SU-DHL-6 (cell line): ENCODE measurements around the gene OSBPL6.

ENCODE experiments used
- H2AFZ ChIP-seq: fragments of 200-600 bp; sonication (generic); 2 replicates; pipeline ENCODE4 v1.6.1; 2014; ENCODE audit warnings: low read depth, mild to moderate bottlenecking, moderate library complexity, mixed read lengths, antibody characterized with exemption, low read length; ENCODE audit not compliant: severe bottlenecking
- H3F3A ChIP-seq: fragments of 200-600 bp; shearing (Covaris generic); 2 replicates; pipeline ENCODE4 v1.6.0; 2016; ENCODE audit warnings: antibody characterized with exemption, mild to moderate bottlenecking; ENCODE audit not compliant: insufficient read depth
- H3K27ac ChIP-seq: fragments of 200-600 bp; sonication (generic); 2 replicates; pipeline ENCODE4 v1.5.1; 2016; ENCODE audit warnings: low read depth, mild to moderate bottlenecking, low read length, moderate library complexity, mixed read lengths
- H3K27me3 ChIP-seq: fragments of 200-600 bp; sonication (generic), shearing (Covaris generic); 2 replicates; pipeline ENCODE4 v1.6.0; 2014; ENCODE audit warnings: mild to moderate bottlenecking, low read length
- H3K36me3 ChIP-seq: fragments of 200-600 bp; sonication (generic); 2 replicates; pipeline ENCODE4 v1.6.1; 2014; ENCODE audit warnings: mild to moderate bottlenecking, low read length, mixed read lengths
- H3K4me2 ChIP-seq: fragments of 300-600, 200-600 bp; shearing (Covaris generic), sonication (generic); 2 replicates; pipeline ENCODE4 v1.6.0; 2014; ENCODE audit warnings: low read length, low read depth, mild to moderate bottlenecking; ENCODE audit not compliant: poor library complexity, severe bottlenecking
- H3K4me3 ChIP-seq: fragments of 200-600 bp; sonication (generic); 2 replicates; pipeline ENCODE4 v1.5.1; 2014; ENCODE audit warnings: antibody characterized with exemption, low read length, mild to moderate bottlenecking, mixed read lengths; ENCODE audit not compliant: insufficient read depth, poor library complexity, severe bottlenecking
- H3K79me2 ChIP-seq: fragments of 200-600 bp; sonication (generic); 2 replicates; pipeline ENCODE4 v1.6.1; 2014; ENCODE audit warnings: mild to moderate bottlenecking, low read length, moderate library complexity; ENCODE audit not compliant: insufficient read depth
- H3K9ac ChIP-seq: fragments of 200-600 bp; sonication (generic); 2 replicates; pipeline ENCODE4 v1.7.0; 2014; ENCODE audit warnings: mild to moderate bottlenecking, low read length
- H3K9me2 ChIP-seq: fragments of 200-600 bp; sonication (generic); replicated peaks from 2 replicates; pipeline ENCODE4 v1.6.1; 2014; ENCODE audit warnings: low read length; ENCODE audit not compliant: insufficient read depth
- H3K9me3 ChIP-seq: fragments of 200-600 bp; sonication (generic); 2 replicates; pipeline ENCODE4 v1.6.1; 2014; ENCODE audit warnings: low read length, mixed read lengths; ENCODE audit not compliant: insufficient read depth
- H4K20me1 ChIP-seq: fragments of 200-600 bp; sonication (generic); 2 replicates; pipeline ENCODE4 v1.6.1; 2014; ENCODE audit warnings: low read depth, mild to moderate bottlenecking, antibody characterized with exemption, low read length, moderate library complexity, mixed read lengths
- CTCF ChIP-seq: fragments of 200-600 bp; sonication (generic); IDR thresholded peaks from one replicate; pipeline ENCODE4 v1.5.1; 2017; ENCODE audit warnings: antibody characterized with exemption, mild to moderate bottlenecking, low read length, moderate library complexity; ENCODE audit not compliant: insufficient read depth, poor library complexity, severe bottlenecking
- EZH2phosphoT487 ChIP-seq: fragments of 200-600 bp; sonication (generic), shearing (Covaris generic); conservative IDR thresholded peaks from 2 replicates; pipeline ENCODE4 v1.6.1; 2018; ENCODE audit warnings: mild to moderate bottlenecking, antibody characterized with exemption, low read length, moderate library complexity, mixed read lengths

Gene OSBPL6

GRCh38 chr2:178280244-178280852 lies 86.0 kb downstream of the OSBPL6 start:
- Histone ChIP-seq H3K9ac (no peak overlapping the region), H3F3A (no peaks in the 10 kb centered on the region), H3K36me3 (no peaks in the 10 kb centered on the region), H3K4me2 (no peak overlapping the region), H2AFZ (no peak overlapping the region), H4K20me1 (no peaks in the 10 kb centered on the region), H3K79me2 (no peaks in the 10 kb centered on the region), H3K9me2 (no peaks in the 10 kb centered on the region), H3K4me3 (no peak overlapping the region), H3K27me3 (no peaks in the 10 kb centered on the region), H3K27ac (no peak overlapping the region), H3K9me3 (no peaks in the 10 kb centered on the region)
- TF ChIP-seq EZH2phosphoT487, result no peak
- peak; percentile 36 for TF ChIP-seq CTCF

GRCh38 chr2:178282075-178282815 lies 87.9 kb downstream of the OSBPL6 start:
- Histone ChIP-seq H3F3A (no peaks in the 10 kb centered on the region), H3K27ac (no peak overlapping the region), H2AFZ (no peak overlapping the region), H3K9ac (no peak overlapping the region), H3K36me3 (no peaks in the 10 kb centered on the region), H3K27me3 (no peaks in the 10 kb centered on the region), H4K20me1 (no peaks in the 10 kb centered on the region), H3K4me2 (no peak overlapping the region), H3K9me2 (no peaks in the 10 kb centered on the region), H3K79me2 (no peaks in the 10 kb centered on the region), H3K9me3 (no peaks in the 10 kb centered on the region), H3K4me3 (no peak overlapping the region)
- TF ChIP-seq CTCF (no peak), EZH2phosphoT487 (no peak)

- no peaks in the 10 kb centered on the region for H3K9me3 ChIP-seq
- no peaks in the 10 kb centered on the region for H3K9me2 ChIP-seq
- H3K4me3 ChIP-seq, result no peak overlapping the region
- no peaks in the 10 kb centered on the region for H3K27me3 ChIP-seq
- no peaks in the 10 kb centered on the region for H3K36me3 ChIP-seq
- no peaks in the 10 kb centered on the region for H4K20me1 ChIP-seq
- no peak overlapping the region for H2AFZ ChIP-seq
- H3K79me2 ChIP-seq, result no peaks in the 10 kb centered on the region
- no peak for TF ChIP-seq EZH2phosphoT487
- TF ChIP-seq CTCF, result no peak
- no peak overlapping the region for H3K4me2 ChIP-seq
- no peaks in the 10 kb centered on the region for H3F3A ChIP-seq
- H3K9ac ChIP-seq, result no peak overlapping the region
- H3K27ac ChIP-seq, result no peak overlapping the region
Measured at GRCh38 chr2:178283341-178283918, 89.1 kb downstream of the OSBPL6 start.
